ENCODE data around the gene MANBA.

The MANBA gene

GRCh38 chr4:102786279-102786678 is 25.5 kb upstream of the MANBA start:
- H3K4me2 ChIP-seq (ENCODE audit: low read length) = no peak overlapping the region
- no peaks in the 10 kb centered on the region for H3K4me1 ChIP-seq (ENCODE audit: low read length)
- H2AFZ ChIP-seq (ENCODE audit: low read depth, low read length) = no peak overlapping the region
- H3K27ac ChIP-seq (ENCODE audit: low read length) = no peak overlapping the region
- H3K36me3 ChIP-seq (replicated peaks; ENCODE audit: low read depth, low read length) = peaks cover 1% of the 10 kb centered on the region
- TF ChIP-seq, protein P1, sequence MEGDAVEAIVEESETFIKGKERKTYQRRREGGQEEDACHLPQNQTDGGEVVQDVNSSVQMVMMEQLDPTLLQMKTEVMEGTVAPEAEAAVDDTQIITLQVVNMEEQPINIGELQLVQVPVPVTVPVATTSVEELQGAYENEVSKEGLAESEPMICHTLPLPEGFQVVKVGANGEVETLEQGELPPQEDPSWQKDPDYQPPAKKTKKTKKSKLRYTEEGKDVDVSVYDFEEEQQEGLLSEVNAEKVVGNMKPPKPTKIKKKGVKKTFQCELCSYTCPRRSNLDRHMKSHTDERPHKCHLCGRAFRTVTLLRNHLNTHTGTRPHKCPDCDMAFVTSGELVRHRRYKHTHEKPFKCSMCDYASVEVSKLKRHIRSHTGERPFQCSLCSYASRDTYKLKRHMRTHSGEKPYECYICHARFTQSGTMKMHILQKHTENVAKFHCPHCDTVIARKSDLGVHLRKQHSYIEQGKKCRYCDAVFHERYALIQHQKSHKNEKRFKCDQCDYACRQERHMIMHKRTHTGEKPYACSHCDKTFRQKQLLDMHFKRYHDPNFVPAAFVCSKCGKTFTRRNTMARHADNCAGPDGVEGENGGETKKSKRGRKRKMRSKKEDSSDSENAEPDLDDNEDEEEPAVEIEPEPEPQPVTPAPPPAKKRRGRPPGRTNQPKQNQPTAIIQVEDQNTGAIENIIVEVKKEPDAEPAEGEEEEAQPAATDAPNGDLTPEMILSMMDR (IDR thresholded peaks at IDR 0.05; ENCODE audit: low read depth, low read length) = no peak
- no peak for TF ChIP-seq EZH2phosphoT487 (IDR thresholded peaks at IDR 0.05; ENCODE audit: low read depth)
- H3K9ac ChIP-seq (ENCODE audit: low read length) = no peak overlapping the region
- H3K79me2 ChIP-seq (ENCODE audit: low read length) = no peaks in the 10 kb centered on the region
- H3K9me3 ChIP-seq (ENCODE audit: insufficient read depth, low read length) = no peaks in the 10 kb centered on the region
- H3K27me3 ChIP-seq (ENCODE audit: low read depth, low read length) = no peaks in the 10 kb centered on the region
- H3K4me3 ChIP-seq (ENCODE audit: low read length) = no peak overlapping the region
- H4K20me1 ChIP-seq (ENCODE audit: insufficient read depth, low read length) = no peaks in the 10 kb centered on the region

DNA sequence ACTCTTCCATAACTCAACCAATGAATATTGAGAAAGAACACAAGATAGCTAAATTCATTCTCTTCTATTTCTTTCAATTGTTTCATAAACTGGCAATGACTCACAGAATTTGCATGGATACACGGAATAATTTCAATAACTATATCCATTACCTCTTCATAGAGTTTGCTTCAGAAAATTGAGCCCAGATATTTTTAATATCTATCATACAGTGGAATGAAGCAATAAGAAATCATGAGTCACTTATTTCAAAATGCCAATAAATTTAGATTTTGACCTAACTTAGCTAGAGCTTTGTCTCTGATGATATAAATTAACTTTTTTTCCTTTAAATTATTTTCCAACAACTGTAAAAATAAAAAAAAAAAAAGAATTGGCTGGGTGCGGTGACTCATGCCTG is 22.2 kb upstream of the MANBA start:
- TF ChIP-seq, protein P1 (IDR thresholded peaks at IDR 0.05; ENCODE audit: low read depth, low read length) = no peak
- no peak for TF ChIP-seq EZH2phosphoT487 (IDR thresholded peaks at IDR 0.05; ENCODE audit: low read depth)
- H3K27ac ChIP-seq (ENCODE audit: low read length) = no peak overlapping the region

DNA sequence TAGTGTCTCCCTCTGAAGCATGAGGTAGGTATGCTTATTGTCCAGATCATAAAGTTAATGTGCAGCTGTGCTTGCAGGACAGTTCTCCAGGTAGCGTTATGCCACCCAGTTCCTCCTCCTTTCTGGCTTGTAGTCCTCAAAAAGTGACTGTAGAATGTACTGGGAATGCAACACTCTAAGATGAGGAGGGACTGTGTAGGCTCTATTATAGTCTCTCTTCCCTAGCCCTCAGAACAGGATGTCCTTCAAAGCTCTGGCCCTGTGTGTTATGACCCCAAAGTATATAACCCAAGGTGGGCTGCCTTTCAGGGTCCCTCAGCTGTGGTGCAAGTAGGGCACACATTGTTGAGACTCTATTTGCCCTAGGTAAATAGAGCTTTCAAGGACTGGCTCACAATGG is 20.8 kb upstream of the MANBA start:
- H3K4me2 ChIP-seq (ENCODE audit: low read length) = no peak overlapping the region
- H3K9me3 ChIP-seq (ENCODE audit: insufficient read depth, low read length) = no peaks in the 10 kb centered on the region
- H3K4me3 ChIP-seq (ENCODE audit: low read length) = no peak overlapping the region
- H2AFZ ChIP-seq (ENCODE audit: low read depth, low read length) = no peak overlapping the region
- H3K9ac ChIP-seq (ENCODE audit: low read length) = no peak overlapping the region
- no peaks in the 10 kb centered on the region for H3K36me3 ChIP-seq (replicated peaks; ENCODE audit: low read depth, low read length)
- H3K27ac ChIP-seq (ENCODE audit: low read length) = no peak overlapping the region
- no peaks in the 10 kb centered on the region for H3K79me2 ChIP-seq (ENCODE audit: low read length)
- TF ChIP-seq, protein P1 (IDR thresholded peaks at IDR 0.05; ENCODE audit: low read depth, low read length) = no peak
- TF ChIP-seq EZH2phosphoT487 (IDR thresholded peaks at IDR 0.05; ENCODE audit: low read depth) = no peak
- H3K27me3 ChIP-seq (ENCODE audit: low read depth, low read length) = no peaks in the 10 kb centered on the region
- H4K20me1 ChIP-seq (ENCODE audit: insufficient read depth, low read length) = no peaks in the 10 kb centered on the region
- 0 out of 2 replicates have a peak, but pooled peaks cover 3% of the 10 kb centered on the region for H3K4me1 ChIP-seq (ENCODE audit: low read length)

More for the DNA sequence above, 22.2 kb upstream of the MANBA start:
- Histone ChIP-seq H3K36me3 (replicated peaks; ENCODE audit: low read depth, low read length) (no peaks in the 10 kb centered on the region), H3K4me2 (ENCODE audit: low read length) (no peak overlapping the region), H2AFZ (ENCODE audit: low read depth, low read length) (no peak overlapping the region), H3K9me3 (ENCODE audit: insufficient read depth, low read length) (no peaks in the 10 kb centered on the region), H3K79me2 (ENCODE audit: low read length) (no peaks in the 10 kb centered on the region), H4K20me1 (ENCODE audit: insufficient read depth, low read length) (no peaks in the 10 kb centered on the region), H3K27me3 (ENCODE audit: low read depth, low read length) (no peaks in the 10 kb centered on the region), H3K9ac (ENCODE audit: low read length) (no peak overlapping the region), H3K4me3 (ENCODE audit: low read length) (no peak overlapping the region), H3K4me1 (ENCODE audit: low read length) (0 out of 2 replicates have a peak, but pooled peaks cover 3% of the 10 kb centered on the region)

GRCh38 chr4:102780476-102781144 is 19.8 kb upstream of the MANBA start:
- Histone ChIP-seq H3K27me3 (ENCODE audit: low read depth, low read length) (no peaks in the 10 kb centered on the region), H3K36me3 (replicated peaks; ENCODE audit: low read depth, low read length) (no peaks in the 10 kb centered on the region), H3K9ac (ENCODE audit: low read length) (no peak overlapping the region), H3K4me3 (ENCODE audit: low read length) (no peak overlapping the region), H4K20me1 (ENCODE audit: insufficient read depth, low read length) (no peaks in the 10 kb centered on the region), H3K4me1 (ENCODE audit: low read length) (0 out of 2 replicates have a peak, but pooled peaks cover 3% of the 10 kb centered on the region), H3K79me2 (ENCODE audit: low read length) (no peaks in the 10 kb centered on the region), H2AFZ (ENCODE audit: low read depth, low read length) (no peak overlapping the region), H3K27ac (ENCODE audit: low read length) (no peak overlapping the region), H3K9me3 (ENCODE audit: insufficient read depth, low read length) (no peaks in the 10 kb centered on the region), H3K4me2 (ENCODE audit: low read length) (no peak overlapping the region)
- no peak for TF ChIP-seq EZH2phosphoT487 (IDR thresholded peaks at IDR 0.05; ENCODE audit: low read depth)

Measured in OCI-LY3 (cell line).